GM21576 (cell line): ENCODE results near the gene FAM110A.
"Not testable (repeated sequence)": the region's sequence is repeated elsewhere in the genome, so short reads cannot be mapped to it uniquely, and the experiment has no call there.

Experiments
- ATAC-seq: cut with Tn5 transposase; IDR thresholded peaks from one replicate; pipeline ENCODE4 v1.9.1; 2021; ENCODE audit warnings: mild to moderate bottlenecking, moderate library complexity; ENCODE audit not compliant: unreplicated experiment

Gene FAM110A

GRCh38 chr20:822651-823573 is 10.6 kb upstream of the FAM110A start:
- no peak for ATAC-seq

DNA sequence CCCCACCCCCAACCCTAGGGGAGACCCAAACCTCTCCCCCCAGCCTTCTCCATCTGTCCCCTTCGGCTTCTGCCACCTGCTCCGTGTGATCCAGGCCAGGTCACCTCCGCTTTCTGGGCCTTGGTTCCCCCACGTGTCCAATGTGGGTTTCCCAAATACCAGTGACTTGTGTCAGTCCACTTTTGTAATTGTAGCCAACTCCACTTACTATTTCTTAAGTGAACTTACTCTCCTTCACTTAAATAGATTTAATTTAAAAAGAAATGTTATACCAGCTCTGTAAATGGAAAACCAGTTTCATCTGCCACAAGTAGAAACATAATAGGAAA is 10.0 kb upstream of the FAM110A start:
- no peak for ATAC-seq

- no peak for ATAC-seq
These were observed 9.0 kb upstream of the FAM110A start for GRCh38 chr20:824490-824889.

DNA sequence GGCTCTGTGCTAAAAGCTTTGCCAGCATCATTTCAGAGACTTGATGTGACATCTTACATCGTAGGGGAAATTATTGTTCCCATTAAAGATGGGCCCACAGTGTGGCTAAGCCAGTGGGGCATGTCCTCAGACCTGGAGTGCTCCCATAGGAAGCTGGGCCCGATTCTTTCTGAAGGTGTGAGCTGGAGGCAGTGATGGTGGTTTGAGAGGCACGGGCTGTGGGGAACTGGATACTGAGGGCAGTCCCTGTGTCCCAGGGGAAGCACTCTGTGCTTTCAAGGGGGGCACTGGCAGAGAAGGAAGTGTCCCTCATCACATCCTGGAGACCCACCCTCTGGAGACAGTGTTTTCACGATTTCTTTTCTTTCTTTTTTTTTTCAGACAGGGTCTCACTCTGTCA is 8.6 kb upstream of the FAM110A start:
- ATAC-seq: no peak

DNA sequence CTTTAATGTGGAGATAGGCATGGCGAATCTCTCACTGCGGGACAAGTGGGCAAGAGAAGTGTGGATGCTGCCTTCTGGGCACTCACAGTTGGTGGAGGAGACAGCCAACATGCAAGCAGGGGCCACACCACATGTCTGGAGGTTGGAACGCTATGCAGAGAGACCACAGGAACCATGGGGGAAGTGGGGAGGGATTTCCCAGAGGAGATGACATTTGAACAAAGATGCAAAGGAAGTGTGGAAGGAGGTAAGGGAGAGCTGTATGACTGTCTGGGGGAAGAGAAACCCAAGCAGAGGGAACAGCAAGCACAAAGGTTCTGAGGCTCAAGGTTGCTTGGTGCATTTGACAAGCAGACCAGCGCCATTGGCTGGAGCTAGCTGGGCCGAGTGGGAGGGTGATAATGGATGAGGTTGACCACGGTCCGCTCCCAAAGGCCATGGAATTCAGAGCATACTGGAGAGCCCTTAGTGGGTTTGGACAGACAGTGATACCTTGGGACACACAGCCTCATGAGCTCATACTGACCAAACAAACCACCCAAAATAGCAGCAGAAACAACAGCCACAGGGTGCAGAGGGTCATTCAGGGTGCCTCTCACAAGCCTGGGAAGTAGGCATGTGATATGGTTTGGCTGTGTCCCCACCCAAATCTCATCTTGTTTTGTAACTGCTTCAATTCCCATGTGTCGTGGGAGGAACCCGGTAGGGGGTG is 7.6 kb upstream of the FAM110A start:
- ATAC-seq: no peak

DNA sequence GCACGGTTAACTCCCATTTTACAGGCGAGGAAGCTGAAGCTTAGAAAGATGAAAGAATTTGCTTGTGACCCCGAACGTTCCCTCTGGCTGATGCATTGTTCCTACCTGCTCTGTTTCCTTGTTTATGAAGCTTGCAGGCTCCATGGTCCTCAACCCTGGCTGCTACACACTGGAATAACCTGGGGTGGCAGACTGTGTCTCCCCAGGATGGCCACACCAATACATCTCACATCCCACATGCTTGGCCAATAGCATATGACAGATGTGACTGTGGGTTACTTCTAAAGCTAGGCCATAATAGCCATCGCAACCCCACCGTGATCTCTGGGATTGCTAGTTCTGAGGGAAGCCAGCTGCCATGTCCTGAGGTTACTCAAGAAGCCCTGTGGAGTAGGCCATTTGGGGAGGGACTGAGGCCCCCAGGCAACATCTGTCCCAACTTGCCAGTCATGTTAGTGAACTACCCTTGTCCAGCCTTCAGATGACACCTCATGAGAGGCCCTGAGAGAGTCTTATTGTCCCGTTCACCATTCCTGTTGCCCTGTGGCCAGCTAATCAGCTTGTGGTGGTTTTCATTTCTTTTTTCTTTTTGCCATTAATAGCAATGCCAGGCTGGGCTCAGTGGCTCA is 6.7 kb upstream of the FAM110A start:
- no peak for ATAC-seq

DNA sequence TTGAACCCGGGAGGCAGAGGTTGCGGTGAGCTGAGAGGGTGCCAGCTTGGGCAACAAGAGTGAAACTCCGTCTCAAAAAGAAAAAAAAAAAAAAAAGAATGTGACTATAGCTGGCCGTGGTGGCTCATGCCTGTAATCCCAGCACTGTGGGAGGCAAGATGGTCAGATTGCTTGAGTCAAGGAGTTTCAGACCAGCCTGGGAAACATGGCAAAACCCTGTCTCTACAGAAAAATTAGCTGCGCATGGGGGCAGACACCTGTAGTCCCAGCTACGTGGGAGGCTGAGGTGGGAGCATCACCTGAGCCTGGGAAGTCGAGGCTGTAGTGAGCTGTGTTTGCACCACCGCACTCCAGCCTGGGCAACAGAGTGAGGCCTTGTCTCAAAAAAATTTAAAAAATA is 5.5 kb upstream of the FAM110A start:
- not testable (repeated sequence) for ATAC-seq

DNA sequence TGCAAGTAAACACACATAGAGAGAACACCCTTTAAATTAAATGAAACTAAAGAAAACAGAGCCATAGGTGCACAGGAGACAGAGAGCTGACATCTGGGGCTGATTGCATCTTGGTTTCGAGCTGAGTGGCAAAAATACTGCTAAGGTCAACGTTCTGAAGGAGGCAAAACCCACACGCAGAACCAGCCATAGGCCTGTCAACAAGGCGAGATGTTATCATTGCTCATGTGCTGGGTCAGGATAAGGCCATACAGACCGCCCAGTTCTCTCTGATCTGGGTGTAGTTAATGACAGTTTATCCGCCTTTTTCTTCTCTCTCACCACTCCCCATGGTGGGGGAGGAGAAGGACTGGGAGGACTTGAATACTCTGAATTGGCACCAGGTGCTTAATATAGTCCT is 4.5 kb upstream of the FAM110A start:
- ATAC-seq: no peak

GRCh38 chr20:829551-829950 is 4.0 kb upstream of the FAM110A start:
- no peak for ATAC-seq

GRCh38 chr20:830011-830521 is 3.4 kb upstream of the FAM110A start:
- ATAC-seq: no peak

GRCh38 chr20:831251-831650 is 2.3 kb upstream of the FAM110A start:
- ATAC-seq: no peak

- no peak for ATAC-seq
These were observed 1.6 kb upstream of the FAM110A start for GRCh38 chr20:831956-832355.

- no peak for ATAC-seq
These were observed 430 bp upstream of the FAM110A start for GRCh38 chr20:833121-833449.

DNA sequence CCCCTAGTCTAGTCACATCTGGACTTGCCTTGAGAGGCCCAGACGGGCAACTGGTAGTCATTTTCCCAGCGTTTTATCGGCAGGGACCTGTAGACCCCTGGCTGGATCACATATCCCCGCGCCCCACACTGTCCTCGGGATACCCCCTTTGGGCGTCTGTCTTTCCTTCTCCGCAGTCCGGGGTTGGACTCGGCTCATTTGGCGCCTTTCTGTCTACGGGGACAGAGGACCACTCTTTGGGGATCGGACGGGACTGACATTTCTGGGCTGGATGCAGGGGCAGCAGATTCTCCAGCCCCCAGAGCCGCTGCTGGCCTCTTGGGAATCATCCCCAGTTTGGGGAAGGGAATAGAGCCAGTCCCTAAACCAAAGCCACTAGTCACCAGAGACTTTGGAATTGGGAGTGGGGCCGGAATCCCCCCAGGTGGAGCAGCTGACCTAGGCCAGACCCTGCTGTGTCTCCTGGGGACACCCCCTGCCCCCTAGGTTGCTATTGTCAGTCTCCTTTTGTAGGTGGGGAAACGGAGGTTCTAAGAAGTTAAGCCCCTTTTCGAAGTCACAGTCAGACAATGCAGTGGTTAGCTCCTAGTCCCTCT is 734 bp downstream of the FAM110A start:
- peak; percentile 1 for ATAC-seq

- no peak for ATAC-seq
These were observed 2.1 kb downstream of the FAM110A start for GRCh38 chr20:835608-836045.

GRCh38 chr20:836190-836589 is 2.7 kb downstream of the FAM110A start:
- ATAC-seq: no peak

GRCh38 chr20:839015-839414 is 5.5 kb downstream of the FAM110A start:
- no peak for ATAC-seq

DNA sequence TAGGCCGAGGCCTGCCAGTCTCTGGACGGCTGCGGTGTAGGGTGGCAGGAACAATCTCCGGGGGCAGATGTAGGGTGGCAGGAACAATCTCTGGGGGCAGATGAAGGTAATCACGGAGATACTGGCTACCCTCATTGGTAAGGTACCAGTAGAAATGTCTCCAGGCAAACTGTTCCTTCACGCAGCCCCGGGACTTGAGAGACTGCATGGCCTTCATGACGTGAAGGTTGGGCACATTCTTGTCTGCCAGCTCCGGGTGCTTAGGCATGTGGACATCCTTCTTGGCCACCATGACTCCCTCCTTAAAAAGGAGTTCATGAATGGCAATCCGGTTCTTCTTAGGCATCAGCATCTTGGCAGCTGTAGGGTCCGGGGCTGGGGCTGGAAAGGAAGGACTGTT is 6.1 kb downstream of the FAM110A start:
- ATAC-seq: no peak

DNA sequence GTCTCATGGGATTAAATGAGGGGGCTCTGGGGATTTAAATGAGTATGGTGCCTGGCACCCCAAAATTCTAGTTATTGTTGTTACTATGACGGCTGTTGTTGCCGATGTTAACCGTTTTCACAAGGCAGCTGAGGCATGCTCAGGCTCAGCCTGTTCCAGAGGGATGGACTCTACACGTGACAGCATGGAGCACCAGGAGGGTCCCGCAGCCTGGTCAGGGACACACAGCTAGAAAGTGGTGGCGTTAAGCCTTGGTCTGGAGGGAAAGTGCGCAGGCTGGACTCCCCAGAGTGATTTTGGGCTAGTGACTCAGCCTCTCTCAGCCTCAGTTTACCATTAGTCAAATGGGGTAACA is 7.0 kb downstream of the FAM110A start:
- no peak for ATAC-seq

DNA sequence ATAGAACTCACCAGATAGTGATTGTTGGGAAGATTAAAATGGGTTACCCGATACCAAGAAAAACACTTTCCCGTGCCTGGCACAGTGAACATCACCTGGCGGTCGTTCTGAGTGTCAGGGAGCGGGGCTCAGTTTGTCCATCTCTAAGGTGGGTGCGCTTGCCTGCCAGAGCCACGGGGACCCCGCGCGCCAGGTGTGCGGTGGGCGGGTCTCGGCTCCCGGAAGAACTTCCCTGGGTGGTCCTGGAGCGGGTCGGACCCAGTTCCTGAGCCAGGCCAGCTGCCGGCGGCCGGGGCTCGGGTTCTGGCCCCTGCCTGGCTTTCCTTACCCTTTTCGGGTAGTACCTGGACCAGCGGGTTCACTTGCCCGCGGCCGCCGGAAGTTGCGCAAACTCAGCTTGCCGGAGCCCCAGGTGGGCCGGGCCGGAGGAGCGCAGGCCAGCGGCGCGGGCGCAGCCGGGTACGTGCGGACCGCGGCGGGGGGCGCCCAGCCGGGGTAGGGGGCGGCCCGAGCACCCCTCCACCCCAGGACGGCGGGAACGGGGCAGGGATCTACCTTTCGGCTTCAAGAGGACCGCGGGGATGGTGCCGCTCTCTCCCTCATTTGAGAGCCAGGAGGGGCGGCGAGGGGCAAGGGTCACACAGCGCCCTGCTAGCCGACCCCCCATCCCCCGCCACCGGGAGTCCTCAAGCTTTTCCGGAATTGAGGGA is 7.5 kb downstream of the FAM110A start:
- ATAC-seq: no peak
